HG02943 (cell line): ENCODE data around the gene SLC50A1.

Experiments used
- ATAC-seq: cut with Tn5 transposase; IDR thresholded peaks from one replicate; pipeline ENCODE4 v1.9.1; 2021; ENCODE audit warnings: mild to moderate bottlenecking, low read depth, moderate library complexity; ENCODE audit not compliant: unreplicated experiment

Gene SLC50A1

GRCh38 chr1:155182052-155182550 lies 46.4 kb downstream of the SLC50A1 start:
- ATAC-seq = no peak

- no peak for ATAC-seq
These were observed 48.1 kb downstream of the SLC50A1 start for GRCh38 chr1:155183775-155184221.

GRCh38 chr1:155184351-155184811 lies 48.7 kb downstream of the SLC50A1 start:
- no peak for ATAC-seq

GRCh38 chr1:155184835-155185782 lies 49.5 kb downstream of the SLC50A1 start:
- ATAC-seq = no peak

- ATAC-seq = no peak
These were observed 50.1 kb downstream of the SLC50A1 start for GRCh38 chr1:155185783-155186066.

DNA sequence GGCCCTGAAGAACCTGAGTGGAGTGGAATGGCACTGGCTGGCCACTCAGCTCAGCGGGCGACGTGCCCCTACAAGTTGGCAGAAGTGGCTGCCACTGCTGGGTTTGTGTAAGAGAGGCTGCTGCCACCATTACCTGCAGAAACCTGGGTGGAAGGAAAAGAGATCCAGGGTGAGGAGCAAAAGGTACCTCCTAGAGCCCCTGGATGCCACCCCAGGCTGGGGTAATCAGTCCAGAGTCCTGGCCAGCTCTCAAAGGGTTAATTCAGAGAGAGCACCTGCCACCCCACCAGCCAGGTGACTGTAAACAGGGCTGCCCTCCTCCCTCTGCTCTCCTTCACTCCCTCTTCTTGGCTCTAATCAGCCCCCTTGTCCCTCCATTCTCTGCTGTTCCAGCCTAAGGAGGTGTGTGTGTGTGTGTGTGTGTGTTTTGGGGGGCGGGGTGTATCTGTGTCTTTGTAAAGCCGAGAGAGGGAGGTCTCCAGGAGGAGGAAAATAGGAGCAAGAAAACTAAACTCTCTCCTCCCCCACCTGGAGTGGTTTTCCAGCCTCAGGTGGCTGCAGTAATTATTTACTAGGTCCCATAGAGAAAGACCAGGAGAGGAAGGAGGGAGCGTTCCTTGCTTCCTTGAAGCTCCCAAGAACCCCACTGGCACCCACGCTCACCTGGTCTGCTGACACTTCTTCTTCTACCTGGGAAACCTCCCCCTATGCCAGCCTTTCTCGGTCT lies 50.6 kb downstream of the SLC50A1 start:
- ATAC-seq = no peak

GRCh38 chr1:155186794-155187455 lies 51.3 kb downstream of the SLC50A1 start:
- ATAC-seq = no peak

DNA sequence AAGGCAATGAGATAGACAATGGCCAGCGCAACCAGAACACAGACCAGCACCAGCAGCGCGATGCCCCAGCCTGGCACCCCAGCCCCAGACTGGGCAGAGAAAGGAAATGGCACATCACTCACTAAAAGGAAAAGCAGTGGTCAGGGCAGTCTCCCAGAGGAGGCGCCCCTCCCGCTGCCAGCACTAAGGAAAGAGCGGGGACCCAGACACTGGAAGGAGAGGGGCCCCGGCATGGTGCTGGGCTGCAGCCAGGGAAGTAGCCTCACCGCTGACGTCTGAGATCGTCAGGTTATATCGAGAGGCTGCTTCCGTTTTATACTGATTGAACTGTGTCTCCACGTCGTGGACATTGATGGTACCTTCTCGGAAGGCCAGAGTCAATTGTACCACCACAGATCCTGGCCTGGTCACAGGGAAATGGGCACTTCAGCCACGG lies 51.8 kb downstream of the SLC50A1 start:
- no peak for ATAC-seq

DNA sequence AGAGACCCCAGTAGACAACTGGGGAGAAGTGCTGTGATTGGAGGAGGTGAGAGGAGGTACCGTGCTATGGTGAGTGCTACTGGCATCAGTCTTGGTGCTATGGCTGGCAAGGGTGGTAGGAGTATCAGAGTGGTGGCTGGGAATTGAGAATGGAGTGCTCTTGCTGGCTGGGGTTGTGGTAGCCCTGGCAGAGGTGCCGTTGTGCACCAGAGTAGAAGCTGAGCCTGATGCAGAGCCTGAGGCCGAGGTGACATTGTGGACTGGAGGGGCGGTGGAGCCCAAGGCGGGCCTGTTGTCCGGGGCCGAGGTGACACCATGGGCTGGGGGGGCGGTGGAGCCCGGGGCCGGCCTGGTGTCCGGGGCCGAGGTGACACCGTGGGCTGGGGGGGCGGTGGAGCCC lies 52.6 kb downstream of the SLC50A1 start:
- no peak for ATAC-seq
